NCI-H1694 (cell line): ENCODE measurements around the gene TRNT1.

ENCODE experiments used
- DNase-seq: peaks from one replicate; lab custom pipeline; 2025; lab: John Stamatoyannopoulos, UW

TRNT1 gene

GRCh38 chr3:3126477-3127431 is at the start of gene TRNT1:
Gene TRNT1, plus strand, starts transcription at chr3:3126940. Its CDS starts 2,101 bp downstream, at chr3:3129041.
- DNase-seq = peak; percentile 28

DNA sequence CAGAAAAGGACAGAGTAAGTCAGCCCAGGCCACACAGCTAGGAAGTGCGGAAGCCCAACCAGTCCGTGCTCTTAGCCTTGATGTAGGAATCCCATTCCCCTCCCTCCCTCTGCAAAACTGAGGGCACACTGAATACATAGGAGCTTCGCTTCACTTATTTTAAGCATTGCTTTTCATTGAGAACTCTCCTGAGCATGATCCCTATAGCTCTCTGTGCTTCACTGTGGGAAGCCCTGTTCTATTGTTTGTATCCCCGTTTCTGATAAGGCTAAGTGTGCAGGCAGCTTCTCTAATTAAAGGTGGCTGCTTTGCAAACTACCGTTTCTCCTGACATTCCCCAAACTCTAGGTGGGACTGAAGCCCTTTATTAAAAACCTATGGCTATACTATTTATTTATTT is 46.4 kb upstream of the TRNT1 start:
- DNase-seq = no peak

GRCh38 chr3:3081381-3082233 is 45.1 kb upstream of the TRNT1 start:
- DNase-seq = no peak

DNA sequence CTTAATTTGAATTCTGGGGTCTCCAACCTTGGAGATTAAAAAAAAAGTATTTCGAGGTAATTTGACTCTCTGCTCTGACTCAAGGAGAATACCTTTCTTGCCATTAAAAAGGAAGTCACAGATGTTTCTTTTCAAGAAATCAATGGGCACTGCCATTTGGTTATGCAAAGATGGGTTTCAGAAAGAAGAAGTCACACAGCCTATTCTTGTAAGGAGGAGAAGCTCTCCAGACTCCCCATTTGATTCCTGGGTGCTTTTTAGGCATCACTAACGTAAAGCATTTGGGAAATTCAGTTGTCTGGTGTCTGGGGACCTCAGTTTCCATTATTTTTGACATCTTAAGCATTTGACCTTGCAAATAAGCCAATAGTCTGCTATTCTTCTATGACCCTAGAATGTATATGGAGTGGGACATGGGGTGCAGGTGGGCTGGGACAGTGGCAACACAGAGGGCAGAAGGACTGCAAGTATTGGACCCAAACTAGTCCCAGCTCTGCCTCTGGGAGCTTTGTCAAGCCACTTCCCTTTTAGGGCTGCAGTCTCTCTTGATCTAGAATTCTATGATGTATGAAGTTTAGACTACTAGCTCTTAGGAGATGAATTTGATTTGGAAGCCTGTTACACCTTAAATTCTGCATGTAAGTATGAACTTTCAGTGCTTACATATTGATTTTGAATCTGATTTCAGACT is 44.4 kb upstream of the TRNT1 start:
- no peak for DNase-seq

DNA sequence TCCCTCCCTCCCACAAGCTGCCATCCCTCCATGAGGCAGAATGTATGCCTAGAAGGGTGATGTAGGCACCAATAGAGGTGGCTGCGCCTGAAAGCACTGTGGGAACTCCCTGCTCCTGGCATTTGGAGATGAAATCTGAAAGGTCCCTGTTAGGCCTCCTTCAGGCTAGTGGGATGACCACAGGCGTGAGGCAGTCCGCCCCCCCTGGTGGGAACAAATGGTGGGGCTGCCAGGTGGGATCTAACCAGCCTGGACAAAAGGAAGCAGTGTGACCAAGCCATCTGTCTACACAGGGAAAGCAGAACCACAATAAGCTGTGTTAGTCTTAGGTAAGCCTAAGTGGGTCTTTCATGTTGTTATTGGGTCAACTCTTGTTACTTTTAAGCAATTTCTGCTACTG is 41.9 kb upstream of the TRNT1 start:
- no peak for DNase-seq

GRCh38 chr3:3085782-3086181 is 41.0 kb upstream of the TRNT1 start:
- no peak for DNase-seq

- no peak for DNase-seq
Measured at GRCh38 chr3:3086239-3086638, 40.5 kb upstream of the TRNT1 start.

- no peak for DNase-seq
Measured at GRCh38 chr3:3087279-3087678, 39.5 kb upstream of the TRNT1 start.

DNA sequence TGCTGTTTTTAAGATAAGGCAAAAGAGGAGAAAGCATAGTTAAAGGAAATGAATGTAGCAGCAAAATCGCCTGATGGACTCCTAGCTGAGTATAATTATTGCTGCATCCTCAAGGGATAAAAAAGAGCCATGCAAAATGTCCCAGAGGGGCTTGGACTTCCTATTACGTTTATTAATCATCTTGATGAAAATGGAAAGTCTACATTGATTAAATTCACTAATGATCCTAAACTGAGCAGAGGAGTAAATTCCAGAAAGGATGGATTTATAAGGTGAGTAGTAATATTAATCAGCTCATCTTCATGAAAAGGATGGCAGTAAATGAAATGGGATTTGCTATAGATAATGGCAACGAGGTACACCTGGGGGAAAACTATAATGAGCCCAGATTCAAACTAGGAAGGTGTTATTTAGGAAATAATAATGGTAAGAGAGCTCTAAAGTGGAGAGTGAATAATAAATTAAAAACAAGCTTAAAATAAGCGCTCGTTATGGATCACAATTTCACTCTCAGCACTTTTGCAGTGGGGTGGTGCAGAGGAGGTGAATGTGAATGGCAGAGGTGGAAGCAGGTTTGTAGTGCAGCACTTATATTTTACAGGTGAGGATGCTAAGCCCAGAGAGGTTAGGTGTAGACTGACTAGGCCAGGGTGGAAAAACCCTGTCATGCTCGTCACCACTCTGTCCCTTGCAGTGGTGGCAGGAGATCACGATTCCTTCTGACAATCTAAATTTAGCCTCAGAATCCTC is 38.8 kb upstream of the TRNT1 start:
- no peak for DNase-seq

DNA sequence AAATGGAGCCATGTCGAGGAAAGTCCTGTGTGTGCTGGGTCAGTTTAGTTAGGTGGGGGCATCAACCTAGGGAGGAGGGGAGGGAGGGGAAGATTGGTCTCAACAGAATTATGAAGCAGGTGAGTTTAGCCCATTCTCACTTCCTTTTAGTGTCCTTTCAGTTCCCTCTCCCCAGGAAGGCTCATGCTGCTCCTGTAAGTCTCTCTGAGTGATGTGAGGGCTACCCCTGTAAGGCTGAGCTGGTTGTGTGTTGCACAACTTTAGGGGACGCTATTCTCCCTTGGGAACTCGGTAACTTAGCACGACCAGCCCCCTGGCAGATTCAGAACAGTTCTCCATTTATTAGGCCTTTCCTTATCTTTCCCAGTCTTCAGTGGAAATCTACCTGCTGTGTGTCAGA is 37.7 kb upstream of the TRNT1 start:
- no peak for DNase-seq

DNA sequence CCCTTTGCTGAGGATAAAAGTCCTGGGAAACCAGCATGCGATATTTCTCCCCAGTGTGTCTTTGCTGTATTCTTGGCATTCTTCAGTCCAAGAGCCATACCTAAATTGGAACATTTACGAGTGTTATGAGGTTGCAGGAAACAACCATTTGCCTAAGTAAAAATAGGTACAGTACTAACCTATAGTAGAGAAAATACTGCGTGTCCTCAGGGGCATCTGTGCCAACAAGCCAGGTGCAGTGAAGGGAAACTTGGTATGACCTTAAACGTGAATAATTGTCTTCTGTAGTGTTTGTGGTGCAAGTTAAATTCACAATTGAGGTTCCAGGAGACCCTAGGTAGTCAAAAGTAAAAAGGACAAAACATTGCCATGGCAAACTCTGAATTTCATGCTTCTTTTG is 28.8 kb upstream of the TRNT1 start:
- no peak for DNase-seq

GRCh38 chr3:3101660-3102458 is 24.9 kb upstream of the TRNT1 start:
- no peak for DNase-seq

- no peak for DNase-seq
Measured at GRCh38 chr3:3102751-3103150, 24.0 kb upstream of the TRNT1 start.

GRCh38 chr3:3105246-3105645 is 21.5 kb upstream of the TRNT1 start:
- DNase-seq = no peak

GRCh38 chr3:3105815-3106214 is 20.9 kb upstream of the TRNT1 start:
- no peak for DNase-seq

DNA sequence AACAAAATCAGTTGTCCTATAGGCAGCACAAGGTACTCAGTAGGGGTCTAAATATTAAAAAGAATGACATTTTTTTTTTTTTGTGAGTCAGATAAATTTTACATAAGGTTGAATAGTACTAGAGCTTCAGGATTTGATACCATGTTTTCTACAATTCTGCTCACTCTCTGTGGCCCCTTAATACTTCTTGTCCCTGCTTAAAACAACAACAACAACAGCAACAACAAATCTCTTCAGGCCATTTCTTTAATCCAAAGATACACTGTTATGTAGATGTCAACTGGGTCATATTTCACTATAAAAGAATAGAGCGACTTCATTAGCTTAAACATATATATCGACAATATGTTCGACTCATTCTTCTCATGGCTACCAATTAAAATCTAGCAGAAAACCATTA is 19.6 kb upstream of the TRNT1 start:
- no peak for DNase-seq

- DNase-seq = no peak
Measured at GRCh38 chr3:3107858-3108257, 18.9 kb upstream of the TRNT1 start.

GRCh38 chr3:3109407-3110298 is 17.1 kb upstream of the TRNT1 start:
- DNase-seq = no peak

- DNase-seq = no peak
Measured at GRCh38 chr3:3110299-3110630, 16.5 kb upstream of the TRNT1 start, which contains the start of gene IL5RA. Gene IL5RA, minus strand, starts transcription at chr3:3110374. Its CDS starts 5,390 bp downstream, at chr3:3104984.
